ENCODE measurements around the gene AHNAK.

AHNAK gene

DNA sequence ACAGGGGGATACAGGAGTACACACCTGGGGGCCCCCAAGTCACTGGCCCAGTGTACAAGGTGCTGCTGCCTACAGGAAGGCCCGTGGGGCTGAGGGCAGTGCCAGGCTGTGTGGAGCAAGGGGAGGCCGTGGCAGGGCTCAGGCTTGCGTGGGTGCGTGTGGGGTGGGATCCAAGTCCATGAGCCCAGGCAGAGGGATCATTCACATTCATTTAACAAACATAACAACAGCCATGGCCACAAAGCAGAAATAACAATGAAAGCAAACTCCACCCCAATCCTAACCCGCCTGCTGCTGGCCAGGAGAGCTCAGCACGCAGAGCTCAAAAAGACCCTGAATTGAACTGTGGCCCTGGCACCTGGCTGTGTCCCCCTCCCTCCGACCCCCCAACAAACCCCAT is 144.8 kb downstream of the AHNAK start:
- CTCF ChIA-PET: interaction anchor here (0.7 kb wide), 1 partner anchor 141 kb away, joined by 4 read pairs; no protein-coding TSS in a partner anchor
- POLR2A ChIA-PET (ENCODE audit: low non-redundant PET): no interaction called here
- H3K27ac ChIP-seq: peak overlapping the region; percentile 78
- no peak for DNase-seq (ENCODE audit: low spot score)
- TF ChIP-seq, protein P1, sequence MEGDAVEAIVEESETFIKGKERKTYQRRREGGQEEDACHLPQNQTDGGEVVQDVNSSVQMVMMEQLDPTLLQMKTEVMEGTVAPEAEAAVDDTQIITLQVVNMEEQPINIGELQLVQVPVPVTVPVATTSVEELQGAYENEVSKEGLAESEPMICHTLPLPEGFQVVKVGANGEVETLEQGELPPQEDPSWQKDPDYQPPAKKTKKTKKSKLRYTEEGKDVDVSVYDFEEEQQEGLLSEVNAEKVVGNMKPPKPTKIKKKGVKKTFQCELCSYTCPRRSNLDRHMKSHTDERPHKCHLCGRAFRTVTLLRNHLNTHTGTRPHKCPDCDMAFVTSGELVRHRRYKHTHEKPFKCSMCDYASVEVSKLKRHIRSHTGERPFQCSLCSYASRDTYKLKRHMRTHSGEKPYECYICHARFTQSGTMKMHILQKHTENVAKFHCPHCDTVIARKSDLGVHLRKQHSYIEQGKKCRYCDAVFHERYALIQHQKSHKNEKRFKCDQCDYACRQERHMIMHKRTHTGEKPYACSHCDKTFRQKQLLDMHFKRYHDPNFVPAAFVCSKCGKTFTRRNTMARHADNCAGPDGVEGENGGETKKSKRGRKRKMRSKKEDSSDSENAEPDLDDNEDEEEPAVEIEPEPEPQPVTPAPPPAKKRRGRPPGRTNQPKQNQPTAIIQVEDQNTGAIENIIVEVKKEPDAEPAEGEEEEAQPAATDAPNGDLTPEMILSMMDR (conservative IDR thresholded peaks at IDR 0.05; ENCODE audit: low read depth): no peak

DNA sequence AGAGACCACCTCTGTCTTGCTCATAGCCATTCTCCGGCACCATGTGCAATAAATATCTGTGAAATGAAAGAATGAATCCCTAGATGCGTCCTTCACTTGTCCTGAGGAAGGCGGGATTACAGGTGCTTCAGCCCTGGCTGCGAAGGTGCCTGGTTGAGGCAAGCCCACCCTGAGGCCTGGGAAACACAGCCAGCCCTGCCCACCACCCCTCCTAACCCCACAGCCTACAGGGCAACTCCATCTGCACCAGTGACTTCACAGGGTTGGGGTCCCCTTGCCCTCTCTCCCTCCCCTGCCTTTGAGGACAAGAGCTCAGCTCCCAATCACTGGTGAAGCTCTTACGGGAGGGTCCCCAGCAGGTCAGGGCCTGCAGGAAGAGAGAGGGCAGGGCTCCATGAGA is 145.2 kb downstream of the AHNAK start:
- no peak for DNase-seq (ENCODE audit: low spot score)
- TF ChIP-seq, protein P1 (conservative IDR thresholded peaks at IDR 0.05; ENCODE audit: low read depth): no peak
- CTCF ChIA-PET: interaction anchor here (0.7 to 1.0 kb wide), 2 partner anchors 142 to 160 kb away, joined by 3 to 4 read pairs; no protein-coding TSS in a partner anchor
- peak overlapping the region; percentile 78 for H3K27ac ChIP-seq
- POLR2A ChIA-PET (ENCODE audit: low non-redundant PET): no interaction called here

DNA sequence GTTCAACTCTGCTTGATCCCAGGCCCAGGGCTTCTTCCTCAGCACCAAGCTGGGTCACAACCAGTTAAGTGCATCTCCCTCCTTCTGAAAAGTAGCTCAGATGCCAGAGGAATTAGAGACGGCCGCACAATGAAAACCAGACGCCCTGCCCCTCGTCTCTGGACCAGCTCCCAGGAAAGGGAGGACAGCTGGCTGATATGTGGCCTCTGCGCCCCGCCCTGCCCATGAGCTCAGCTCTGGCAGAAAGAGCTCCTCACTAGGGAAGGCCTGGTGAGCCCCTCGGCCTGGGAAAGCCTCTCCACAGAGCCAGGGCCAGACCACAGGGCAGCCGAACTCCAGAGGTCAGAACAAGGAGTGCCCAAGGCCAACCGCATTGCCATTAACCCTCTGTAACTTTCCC is 145.8 kb downstream of the AHNAK start:
- no peak for DNase-seq (ENCODE audit: low spot score)
- H3K27ac ChIP-seq: peak overlapping the region; percentile 78
- ChIA-PET POLR2A (ENCODE audit: low non-redundant PET) (no interaction called here), CTCF (interaction anchor here (0.6 to 1.0 kb wide), 4 partner anchors 34 to 192 kb away, joined by 3 to 5 read pairs (median 4); partner anchors contain the start of gene SCGB2A1)
- TF ChIP-seq, protein P1 (conservative IDR thresholded peaks at IDR 0.05; ENCODE audit: low read depth): no peak

DNA sequence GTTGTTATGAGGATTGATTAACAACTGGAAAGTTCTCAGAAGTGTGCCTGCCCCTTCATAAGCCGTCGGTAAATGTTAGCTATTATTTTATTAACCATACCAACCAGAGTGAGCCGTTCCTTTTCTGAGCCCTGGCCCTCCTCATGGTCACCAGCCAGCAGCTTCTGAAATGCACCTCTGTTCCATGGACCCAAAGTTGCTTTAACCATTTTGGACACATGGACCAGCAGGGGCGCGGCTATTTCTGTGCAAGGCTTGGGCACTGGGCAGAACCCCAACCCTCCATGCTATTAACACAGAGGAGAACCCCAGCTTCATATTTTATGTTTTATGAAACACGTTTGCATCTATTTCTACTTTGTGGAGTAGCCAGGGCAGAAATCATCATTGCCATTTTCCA is 146.3 kb downstream of the AHNAK start:
- ChIA-PET CTCF (interaction anchor here (0.6 to 1.2 kb wide), 5 partner anchors 18 to 192 kb away, joined by 3 to 5 read pairs (median 4); partner anchors contain the start of gene SCGB2A1), POLR2A (ENCODE audit: low non-redundant PET) (no interaction called here)
- TF ChIP-seq, protein P1 (conservative IDR thresholded peaks at IDR 0.05; ENCODE audit: low read depth): no peak
- DNase-seq (ENCODE audit: low spot score): no peak
- H3K27ac ChIP-seq: peak overlapping the region; percentile 78

DNA sequence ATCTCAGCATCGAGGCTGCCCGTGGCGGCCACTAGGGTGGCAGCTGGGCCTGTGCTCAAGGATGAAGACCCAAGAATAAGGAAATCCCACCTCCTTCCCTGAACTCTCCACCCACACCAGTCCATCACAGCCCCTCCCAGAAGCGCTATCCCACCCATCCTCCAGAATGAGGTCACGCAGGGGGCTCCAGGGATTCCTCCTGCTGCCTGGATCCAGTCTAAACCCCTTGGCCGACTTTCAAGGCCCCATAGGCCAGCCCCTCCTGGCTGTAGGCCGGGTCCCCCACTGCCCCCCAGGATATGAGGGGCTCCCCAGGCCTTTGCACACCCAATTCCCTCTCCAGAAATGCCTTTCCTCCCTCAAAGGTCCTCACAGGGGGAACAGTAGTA is 146.7 kb downstream of the AHNAK start:
- POLR2A ChIA-PET (ENCODE audit: low non-redundant PET): no interaction called here
- H3K27ac ChIP-seq: peak overlapping the region; percentile 78
- CTCF ChIA-PET: interaction anchor here (0.7 to 1.2 kb wide), 2 partner anchors 18 to 143 kb away, joined by 3 to 4 read pairs; no protein-coding TSS in a partner anchor
- no peak for DNase-seq (ENCODE audit: low spot score)
- TF ChIP-seq, protein P1 (conservative IDR thresholded peaks at IDR 0.05; ENCODE audit: low read depth): no peak

DNA sequence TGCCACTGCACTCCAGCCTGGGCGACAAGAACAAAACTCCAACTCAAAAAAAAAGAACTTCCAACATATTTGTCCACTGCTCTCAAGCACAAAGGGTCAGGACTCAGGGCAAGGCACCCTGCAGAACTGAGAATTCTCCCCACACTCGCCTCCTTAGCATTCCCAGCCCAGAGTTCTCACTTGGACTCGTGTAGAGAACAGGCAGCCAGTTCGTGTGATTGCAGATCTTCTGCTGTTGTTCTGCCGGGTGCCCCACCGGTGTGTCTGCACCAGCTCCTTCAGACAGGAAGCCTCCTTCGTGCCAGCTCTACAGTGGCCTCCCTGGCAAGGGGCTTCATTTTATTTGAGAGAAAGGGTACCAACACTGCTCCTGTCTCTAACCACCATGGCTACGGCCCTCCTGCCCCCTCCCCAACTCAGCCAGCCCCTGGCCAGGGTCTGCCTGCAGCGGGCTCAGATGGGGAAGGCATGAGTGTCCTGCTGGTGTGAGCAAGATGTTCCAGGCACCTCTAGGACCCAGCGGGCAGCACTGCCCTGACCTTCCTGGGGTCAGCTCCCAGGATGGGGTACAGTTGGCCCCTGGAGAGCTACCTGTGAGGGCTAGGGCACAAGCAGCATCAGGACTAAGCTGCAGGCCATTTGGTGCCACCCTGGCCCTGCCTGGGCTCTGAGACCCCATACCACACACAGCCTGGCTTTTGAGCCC is 147.3 kb downstream of the AHNAK start:
- DNase-seq (ENCODE audit: low spot score): no peak
- TF ChIP-seq, protein P1 (conservative IDR thresholded peaks at IDR 0.05; ENCODE audit: low read depth): no peak
- POLR2A ChIA-PET (ENCODE audit: low non-redundant PET): no interaction called here
- CTCF ChIA-PET: interaction anchor here (0.7 to 1.2 kb wide), 3 partner anchors 18 to 161 kb away, joined by 3 to 4 read pairs (median 3); no protein-coding TSS in a partner anchor
- H3K27ac ChIP-seq: peak overlapping the region; percentile 78

All from RWPE1 (cell line).